ENCODE measurements around the gene PEDS1.

PEDS1 gene

DNA sequence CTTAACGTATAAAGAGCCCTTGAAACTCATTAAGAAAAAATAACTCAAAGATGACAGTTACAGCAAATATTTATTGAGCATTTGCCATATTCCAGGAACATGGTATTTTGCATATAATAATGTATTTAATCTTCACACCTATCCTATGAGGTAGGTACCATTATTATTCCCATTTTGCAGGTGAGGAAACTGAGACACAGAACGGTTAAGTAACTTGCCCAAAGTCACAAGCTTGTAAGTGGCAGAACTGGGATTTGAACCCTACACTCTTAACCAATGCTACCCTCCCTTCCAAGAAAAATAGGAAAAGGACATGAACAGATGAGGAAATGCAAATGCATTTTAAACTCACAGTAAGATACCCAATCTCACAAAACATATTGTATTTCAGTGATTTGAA, 35.3 kb downstream of the PEDS1 start (continued):
- TF ChIP-seq ZNF37A (tag by site-specific recombination; IDR thresholded peaks at IDR 0.05) (no peak), ZNF701 (tag by site-specific recombination; IDR thresholded peaks at IDR 0.05) (no peak), ZNF214 (tag by site-specific recombination; IDR thresholded peaks at IDR 0.05; ENCODE audit: borderline replicate concordance) (no peak), ZFP41 (tag by site-specific recombination; IDR thresholded peaks at IDR 0.05; ENCODE audit: borderline replicate concordance) (no peak)

DNA sequence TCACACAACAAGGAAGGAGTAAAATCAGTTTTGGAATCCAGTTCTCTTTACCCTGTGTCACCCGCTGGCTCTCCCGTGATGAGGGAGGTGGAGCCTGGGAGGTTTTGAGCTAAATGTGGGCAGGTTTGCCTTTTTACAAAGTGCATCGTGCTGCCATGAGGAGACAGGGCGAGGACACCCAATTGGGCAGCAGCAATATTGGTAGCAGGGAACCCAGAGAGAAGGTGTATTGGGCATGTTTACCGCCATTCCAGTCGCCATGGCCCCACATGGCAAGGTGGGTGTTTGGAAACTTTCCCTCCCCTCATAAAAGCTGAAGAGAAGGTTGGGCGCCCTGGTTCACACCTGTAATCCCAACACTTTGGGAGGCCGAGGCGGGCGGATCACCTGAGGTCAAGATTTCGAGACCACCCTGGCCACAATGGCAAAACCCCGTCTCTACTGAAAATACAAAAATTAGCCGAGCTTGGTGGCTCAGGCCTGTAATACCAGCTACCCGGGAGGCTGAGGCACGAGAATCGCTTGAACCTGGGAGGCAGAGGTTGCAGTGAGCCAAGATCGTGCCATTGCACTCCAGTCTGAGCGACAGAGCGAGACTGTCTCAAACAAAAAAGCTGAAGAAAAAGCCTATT, 37.0 kb downstream of the PEDS1 start:
- Histone ChIP-seq H3K9me3 (ENCODE audit: control insufficient read depth, insufficient read depth, low read depth, low read length) (no peaks in the 10 kb centered on the region), H3K4me1 (ENCODE audit: control insufficient read depth, insufficient read depth, low read length) (no peaks in the 10 kb centered on the region), H3K36me3 (ENCODE audit: control insufficient read depth in 2 of 2, insufficient read depth in 1 of 2, low read length in 2 of 2) (no peaks in the 10 kb centered on the region), H3K27ac (ENCODE audit: extremely low read depth, low read depth, low read length) (no peak overlapping the region), H3K4me3 (ENCODE audit: low read depth, low read length) (peak overlapping the region; percentile 21)
- ChIA-PET CTCF (interaction anchor here (0.6 to 1.9 kb wide), 9 partner anchors 33 to 138 kb away, joined by 3 to 11 read pairs (median 7); partner anchors contain the start of gene PEDS1), POLR2A (interaction anchor here (0.6 to 3.0 kb wide), 9 partner anchors 10 to 64 kb away, joined by 3 to 26 read pairs (median 4); partner anchors contain the start of gene PEDS1)
- TF ChIP-seq KLF10 (tag by site-specific recombination; IDR thresholded peaks at IDR 0.05) (no peak), ZNF626 (tag by site-specific recombination; IDR thresholded peaks at IDR 0.05) (no peak), ZNF548 (tag by site-specific recombination; IDR thresholded peaks at IDR 0.05) (no peak), ZNF48 (tag by site-specific recombination; IDR thresholded peaks at IDR 0.05) (no peak), ZNF747 (tag by site-specific recombination; IDR thresholded peaks at IDR 0.05) (no peak), ZSCAN23 (tag by site-specific recombination; IDR thresholded peaks at IDR 0.05) (no peak)

DNA sequence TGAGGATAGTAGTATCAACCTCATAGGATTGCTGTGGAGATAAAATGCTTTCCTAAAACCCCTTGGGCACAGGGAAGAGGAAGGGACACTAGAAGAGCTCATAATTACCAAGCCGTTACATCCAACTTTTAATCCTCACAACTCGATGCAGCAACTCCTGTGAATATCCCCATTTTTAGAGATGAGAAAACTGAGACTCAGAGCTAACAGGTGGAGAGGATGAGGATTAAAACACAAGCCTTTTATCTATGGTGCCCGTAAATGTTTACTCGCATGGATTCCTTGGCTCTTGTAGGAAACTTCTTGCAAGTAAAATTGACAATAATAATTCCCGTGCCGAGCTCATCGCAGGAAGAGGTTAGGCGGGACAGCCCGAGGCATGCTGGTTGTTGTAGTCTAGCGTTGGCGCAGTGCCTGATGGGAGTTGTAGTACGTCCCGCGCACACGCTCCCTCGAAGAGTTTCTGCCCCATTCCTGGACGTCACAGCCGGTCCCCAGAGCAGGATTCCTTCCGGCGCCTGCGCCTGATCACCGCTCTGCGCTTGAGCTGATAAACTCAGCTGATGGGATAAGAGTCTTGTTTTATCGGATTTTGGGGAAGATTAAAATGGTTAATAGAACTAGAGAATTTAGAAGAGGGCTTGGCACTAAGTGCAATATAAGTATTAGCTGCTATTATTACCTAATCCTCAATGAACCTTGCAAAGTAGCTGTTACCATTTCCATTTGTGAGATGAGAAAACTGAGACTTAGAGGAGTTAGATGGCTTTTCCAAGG, 37.7 kb downstream of the PEDS1 start:
- ChIA-PET POLR2A (interaction anchor here (0.5 to 3.0 kb wide), 15 partner anchors 9 to 814 kb away, joined by 3 to 26 read pairs (median 4); partner anchors contain the start of gene PEDS1), CTCF (interaction anchor here (0.5 to 1.9 kb wide), 12 partner anchors 19 to 339 kb away, joined by 3 to 11 read pairs (median 5); partner anchors contain the start of gene PEDS1)
- H3K4me3 ChIP-seq (ENCODE audit: low read depth, low read length): peak overlapping the region; percentile 59
- no peak overlapping the region; the same call in 1 of the 2 replicates for H3K27ac ChIP-seq (ENCODE audit: extremely low read depth, low read depth, low read length)
- peaks cover 5% of the 10 kb centered on the region; the same call in 1 of the 2 replicates for H3K4me1 ChIP-seq (ENCODE audit: control insufficient read depth, insufficient read depth, low read length)
- H3K36me3 ChIP-seq (ENCODE audit: control insufficient read depth in 2 of 2, insufficient read depth in 1 of 2, low read length in 2 of 2): peaks cover 0 to 6% of the 10 kb centered on the region in 2 experiments; a peak in 1 of 3 replicates
- no peaks in the 10 kb centered on the region for H3K9me3 ChIP-seq (ENCODE audit: control insufficient read depth, insufficient read depth, low read depth, low read length)
- TF ChIP-seq ZNF274 (IDR thresholded peaks at IDR 0.05; ENCODE audit: low read length) (no peak), ZNF274 (tag by site-specific recombination; IDR thresholded peaks at IDR 0.05; ENCODE audit: borderline replicate concordance) (no peak), SCRT2 (tag by site-specific recombination; IDR thresholded peaks at IDR 0.05) (peak; percentile 39; the same call in 1 of the 2 replicates), ZNF560 (tag by site-specific recombination; IDR thresholded peaks at IDR 0.05; ENCODE audit: borderline replicate concordance) (no peak), SCRT1 (tag by site-specific recombination; IDR thresholded peaks at IDR 0.05; ENCODE audit: borderline replicate concordance) (no peak), FEZF1 (tag by site-specific recombination; IDR thresholded peaks at IDR 0.05) (no peak), ZNF26 (tag by site-specific recombination; IDR thresholded peaks at IDR 0.05) (no peak), PRDM10 (tag by site-specific recombination; IDR thresholded peaks at IDR 0.05) (0 out of 2 replicates have a peak, but pooled peaks have one; percentile 26), ZEB2 (tag by site-specific recombination; IDR thresholded peaks at IDR 0.05) (no peak), ZIC2 (tag by site-specific recombination; IDR thresholded peaks at IDR 0.05) (no peak), SP2 (tag by site-specific recombination; IDR thresholded peaks at IDR 0.05) (peak; percentile 67)
- TF ChIP-seq, protein P1, sequence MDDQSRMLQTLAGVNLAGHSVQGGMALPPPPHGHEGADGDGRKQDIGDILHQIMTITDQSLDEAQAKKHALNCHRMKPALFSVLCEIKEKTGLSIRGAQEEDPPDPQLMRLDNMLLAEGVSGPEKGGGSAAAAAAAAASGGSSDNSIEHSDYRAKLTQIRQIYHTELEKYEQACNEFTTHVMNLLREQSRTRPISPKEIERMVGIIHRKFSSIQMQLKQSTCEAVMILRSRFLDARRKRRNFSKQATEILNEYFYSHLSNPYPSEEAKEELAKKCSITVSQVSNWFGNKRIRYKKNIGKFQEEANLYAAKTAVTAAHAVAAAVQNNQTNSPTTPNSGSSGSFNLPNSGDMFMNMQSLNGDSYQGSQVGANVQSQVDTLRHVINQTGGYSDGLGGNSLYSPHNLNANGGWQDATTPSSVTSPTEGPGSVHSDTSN (CRISPR knock-in tag; IDR thresholded peaks at IDR 0.05): no peak
- TF ChIP-seq, protein P2, sequence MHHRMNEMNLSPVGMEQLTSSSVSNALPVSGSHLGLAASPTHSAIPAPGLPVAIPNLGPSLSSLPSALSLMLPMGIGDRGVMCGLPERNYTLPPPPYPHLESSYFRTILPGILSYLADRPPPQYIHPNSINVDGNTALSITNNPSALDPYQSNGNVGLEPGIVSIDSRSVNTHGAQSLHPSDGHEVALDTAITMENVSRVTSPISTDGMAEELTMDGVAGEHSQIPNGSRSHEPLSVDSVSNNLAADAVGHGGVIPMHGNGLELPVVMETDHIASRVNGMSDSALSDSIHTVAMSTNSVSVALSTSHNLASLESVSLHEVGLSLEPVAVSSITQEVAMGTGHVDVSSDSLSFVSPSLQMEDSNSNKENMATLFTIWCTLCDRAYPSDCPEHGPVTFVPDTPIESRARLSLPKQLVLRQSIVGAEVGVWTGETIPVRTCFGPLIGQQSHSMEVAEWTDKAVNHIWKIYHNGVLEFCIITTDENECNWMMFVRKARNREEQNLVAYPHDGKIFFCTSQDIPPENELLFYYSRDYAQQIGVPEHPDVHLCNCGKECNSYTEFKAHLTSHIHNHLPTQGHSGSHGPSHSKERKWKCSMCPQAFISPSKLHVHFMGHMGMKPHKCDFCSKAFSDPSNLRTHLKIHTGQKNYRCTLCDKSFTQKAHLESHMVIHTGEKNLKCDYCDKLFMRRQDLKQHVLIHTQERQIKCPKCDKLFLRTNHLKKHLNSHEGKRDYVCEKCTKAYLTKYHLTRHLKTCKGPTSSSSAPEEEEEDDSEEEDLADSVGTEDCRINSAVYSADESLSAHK (tag by site-specific recombination; IDR thresholded peaks at IDR 0.05): no peak
